SK-N-MC (cell line): Measurements from ENCODE around the gene CFAP77.

Source experiments
- EZH2 ChIP-seq: fragments of 200-600 bp; sonication (generic); IDR thresholded peaks from one replicate; pipeline ENCODE4 v1.6.1; 2017; ENCODE audit warnings: antibody characterized with exemption
- FOXP2 ChIP-seq: optimal IDR thresholded peaks from 2 replicates; pipeline ENCODE3; 2011; ENCODE audit warnings: mild to moderate bottlenecking, moderate library complexity; ENCODE audit not compliant: insufficient read depth; ENCODE audit errors: extremely low read length, control extremely low read depth
- POLR2AphosphoS5 ChIP-seq: IDR thresholded peaks from 2 replicates; pipeline ENCODE4 v1.6.1; 2012; ENCODE audit warnings: mild to moderate bottlenecking, low read depth, low read length, borderline replicate concordance

DNA sequence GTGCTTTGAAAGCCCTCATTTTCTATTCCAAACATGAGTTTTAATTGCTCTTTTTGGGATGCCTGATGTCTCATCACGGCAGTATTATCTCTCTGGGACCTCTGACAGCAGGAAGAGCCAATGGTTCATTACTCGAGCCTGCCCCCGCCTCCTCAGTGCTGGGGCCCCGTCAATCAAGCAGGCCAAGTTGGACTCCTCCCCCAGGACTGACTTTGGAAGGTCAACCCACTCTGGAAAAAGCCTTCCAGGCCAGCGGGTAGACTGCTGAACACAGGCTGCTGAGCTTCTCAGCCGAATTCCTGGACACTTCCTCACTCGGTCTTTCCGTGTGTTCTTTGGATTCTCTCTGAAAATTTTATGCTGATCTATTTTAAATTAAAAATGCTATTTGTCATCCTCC lies 162.9 kb downstream of the CFAP77 start:
- TF ChIP-seq EZH2 (no peak), POLR2AphosphoS5 (no peak), FOXP2 (no peak)
